WTC11 (cell line): ENCODE data around the gene WDR26.

Source experiments
- CREM ChIP-seq: sonication (generic); formaldehyde crosslinking; IDR thresholded peaks from 2 replicates; pipeline ENCODE4 v1.8.1; 2022; ENCODE audit warnings: mild to moderate bottlenecking, missing genetic modification reagents, moderate library complexity
- GABPB1 ChIP-seq: sonication (generic); formaldehyde crosslinking; IDR thresholded peaks from 2 replicates; pipeline ENCODE4 v1.8.1; 2023; ENCODE audit warnings: mild to moderate bottlenecking, missing genetic modification reagents
- GTF2I ChIP-seq: fragments of 250-450 bp; sonication (Bioruptor Pico); conservative IDR thresholded peaks from 2 replicates; pipeline ENCODE4 v1.4.0; 2021; ENCODE audit warnings: mild to moderate bottlenecking
- JUN ChIP-seq: sonication (generic); formaldehyde crosslinking; IDR thresholded peaks from 2 replicates; pipeline ENCODE4 v1.8.0; 2023; ENCODE audit warnings: mild to moderate bottlenecking, missing genetic modification reagents
- MXD4 ChIP-seq: fragments of 250-450 bp; sonication (Bioruptor Pico); IDR thresholded peaks from 2 replicates; pipeline ENCODE4 v1.8.0; 2021; ENCODE audit warnings: mild to moderate bottlenecking, moderate library complexity, borderline replicate concordance
- MYBL2 ChIP-seq: sonication (generic); formaldehyde crosslinking; IDR thresholded peaks from 2 replicates; pipeline ENCODE4 v1.8.1; 2023; ENCODE audit warnings: mild to moderate bottlenecking, moderate library complexity, missing genetic modification reagents
- SMAD3 ChIP-seq: sonication (generic); formaldehyde crosslinking; IDR thresholded peaks from 2 replicates; pipeline ENCODE4 v1.8.0; 2022; ENCODE audit warnings: missing genetic modification reagents, mild to moderate bottlenecking, borderline replicate concordance
- TCF7 ChIP-seq: sonication (generic); formaldehyde crosslinking; IDR thresholded peaks from 2 replicates; pipeline ENCODE4 v1.8.0; 2022; ENCODE audit warnings: mild to moderate bottlenecking, low read depth, missing genetic modification reagents, moderate library complexity
- ZNF121 ChIP-seq: sonication (generic); formaldehyde crosslinking; IDR thresholded peaks from 2 replicates; pipeline ENCODE4 v1.8.0; 2023; ENCODE audit warnings: missing genetic modification reagents
- ZNF138 ChIP-seq: sonication (generic); formaldehyde crosslinking; conservative IDR thresholded peaks from 2 replicates; pipeline ENCODE4 v1.8.1; 2022; ENCODE audit warnings: mild to moderate bottlenecking, moderate library complexity, missing genetic modification reagents
- ZNF219 ChIP-seq: sonication (generic); formaldehyde crosslinking; IDR thresholded peaks from 2 replicates; pipeline ENCODE4 v1.8.0; 2023; ENCODE audit warnings: missing genetic modification reagents, mild to moderate bottlenecking, borderline replicate concordance
- TF ChIP-seq, protein P1 (sequence below): fragments of 200-600 bp; IDR thresholded peaks from 2 replicates; pipeline ENCODE4 v1.8.0; 2022; ENCODE audit warnings: antibody characterized with exemption
- TF ChIP-seq, protein P2 (sequence below): sonication (generic); formaldehyde crosslinking; IDR thresholded peaks from 2 replicates; pipeline ENCODE4 v1.8.0; 2022; ENCODE audit warnings: mild to moderate bottlenecking, missing genetic modification reagents
- TF ChIP-seq, protein P3 (sequence below): sonication (generic); formaldehyde crosslinking; IDR thresholded peaks from 2 replicates; pipeline ENCODE4 v1.8.1; 2022; ENCODE audit warnings: low read depth, mild to moderate bottlenecking, moderate library complexity, missing genetic modification reagents, borderline replicate concordance

GRCh38 chr1:224432672-224433040 is 1.9 kb downstream of the WDR26 start:
- TF ChIP-seq ZNF219 (CRISPR knock-in tag): no peak
- no peak for TF ChIP-seq TCF7 (CRISPR knock-in tag)
- TF ChIP-seq, protein P1, sequence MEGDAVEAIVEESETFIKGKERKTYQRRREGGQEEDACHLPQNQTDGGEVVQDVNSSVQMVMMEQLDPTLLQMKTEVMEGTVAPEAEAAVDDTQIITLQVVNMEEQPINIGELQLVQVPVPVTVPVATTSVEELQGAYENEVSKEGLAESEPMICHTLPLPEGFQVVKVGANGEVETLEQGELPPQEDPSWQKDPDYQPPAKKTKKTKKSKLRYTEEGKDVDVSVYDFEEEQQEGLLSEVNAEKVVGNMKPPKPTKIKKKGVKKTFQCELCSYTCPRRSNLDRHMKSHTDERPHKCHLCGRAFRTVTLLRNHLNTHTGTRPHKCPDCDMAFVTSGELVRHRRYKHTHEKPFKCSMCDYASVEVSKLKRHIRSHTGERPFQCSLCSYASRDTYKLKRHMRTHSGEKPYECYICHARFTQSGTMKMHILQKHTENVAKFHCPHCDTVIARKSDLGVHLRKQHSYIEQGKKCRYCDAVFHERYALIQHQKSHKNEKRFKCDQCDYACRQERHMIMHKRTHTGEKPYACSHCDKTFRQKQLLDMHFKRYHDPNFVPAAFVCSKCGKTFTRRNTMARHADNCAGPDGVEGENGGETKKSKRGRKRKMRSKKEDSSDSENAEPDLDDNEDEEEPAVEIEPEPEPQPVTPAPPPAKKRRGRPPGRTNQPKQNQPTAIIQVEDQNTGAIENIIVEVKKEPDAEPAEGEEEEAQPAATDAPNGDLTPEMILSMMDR: no peak
- no peak for TF ChIP-seq MXD4 (CRISPR knock-in tag)
- no peak for TF ChIP-seq JUN (CRISPR knock-in tag)
- no peak for TF ChIP-seq GABPB1 (CRISPR knock-in tag)
- TF ChIP-seq, protein P2, sequence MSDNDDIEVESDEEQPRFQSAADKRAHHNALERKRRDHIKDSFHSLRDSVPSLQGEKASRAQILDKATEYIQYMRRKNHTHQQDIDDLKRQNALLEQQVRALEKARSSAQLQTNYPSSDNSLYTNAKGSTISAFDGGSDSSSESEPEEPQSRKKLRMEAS (CRISPR knock-in tag): no peak
- no peak for TF ChIP-seq ZNF138 (CRISPR knock-in tag)
- TF ChIP-seq SMAD3: no peak
- TF ChIP-seq GTF2I (CRISPR knock-in tag): no peak
- TF ChIP-seq, protein P3, sequence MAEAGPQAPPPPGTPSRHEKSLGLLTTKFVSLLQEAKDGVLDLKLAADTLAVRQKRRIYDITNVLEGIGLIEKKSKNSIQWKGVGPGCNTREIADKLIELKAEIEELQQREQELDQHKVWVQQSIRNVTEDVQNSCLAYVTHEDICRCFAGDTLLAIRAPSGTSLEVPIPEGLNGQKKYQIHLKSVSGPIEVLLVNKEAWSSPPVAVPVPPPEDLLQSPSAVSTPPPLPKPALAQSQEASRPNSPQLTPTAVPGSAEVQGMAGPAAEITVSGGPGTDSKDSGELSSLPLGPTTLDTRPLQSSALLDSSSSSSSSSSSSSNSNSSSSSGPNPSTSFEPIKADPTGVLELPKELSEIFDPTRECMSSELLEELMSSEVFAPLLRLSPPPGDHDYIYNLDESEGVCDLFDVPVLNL: no peak
- no peak for TF ChIP-seq ZNF121
- TF ChIP-seq MYBL2 (CRISPR knock-in tag): no peak
- TF ChIP-seq CREM: no peak
